Activated T-helper 2 cell treated with anti-CD3 and anti-CD28 coated beads, Interferon-gamma antibody, Interleukin-2, Interleukin-4, amounts not matched to agents 10 μg/mL and 5 μg/mL and 100 μg/mL, durations not matched to agents 14 hours and 24 hours and 36 hours (primary cell): ENCODE measurements around the gene SLC25A23. TPM values are rescaled to one million over a fixed set of nuclear protein-coding genes. Genes with fewer than 3 reads are reported as not detected.

Source experiments
- DNase-seq: peaks from one replicate; pipeline ENCODE4 v3.0.0; 2021; ENCODE audit warnings: low spot score
- H3K27ac Mint-ChIP-seq: one replicate; pipeline ENCODE4 v1.8.0; 2021; ENCODE audit warnings: mixed read lengths
- H3K27me3 Mint-ChIP-seq: one replicate; pipeline ENCODE4 v1.8.0; 2021; ENCODE audit warnings: low read depth, mixed read lengths
- H3K36me3 Mint-ChIP-seq: one replicate; pipeline ENCODE4 v1.8.0; 2021; ENCODE audit warnings: low read depth, mixed read lengths
- H3K4me1 Mint-ChIP-seq: one replicate; pipeline ENCODE4 v1.8.0; 2021; ENCODE audit warnings: low read depth, mixed read lengths
- H3K4me3 Mint-ChIP-seq: one replicate; pipeline ENCODE4 v1.8.0; 2021; ENCODE audit warnings: low read depth, mild to moderate bottlenecking, moderate library complexity, mixed read lengths
- H3K9me3 Mint-ChIP-seq: one replicate; pipeline ENCODE4 v1.8.0; 2021; ENCODE audit warnings: mixed read lengths
- intact Hi-C: fragments of 100-400 bp; cut with micrococcal nuclease; formaldehyde crosslinking; loops from one replicate; pipeline ENCODE4 v1.15.1; 2023
- total RNA-seq: library from RNA; stranded (reverse); gene quantifications from 2 replicates; pipeline ENCODE4 v1.2.3, GENCODE V29; 2022

SLC25A23 gene
- total RNA-seq, 1 donor from 2014 or later = 20.1 TPM

- no peak overlapping the region for H3K27ac Mint-ChIP-seq
- peak; percentile 54 for DNase-seq
- H3K4me1 Mint-ChIP-seq = peaks cover 11% of the 10 kb centered on the region
- intact Hi-C loops = no loop called here
- no peak overlapping the region for H3K4me3 Mint-ChIP-seq
- peaks cover 35% of the 10 kb centered on the region for H3K36me3 Mint-ChIP-seq
- no peaks in the 10 kb centered on the region for H3K27me3 Mint-ChIP-seq
- no peaks in the 10 kb centered on the region for H3K9me3 Mint-ChIP-seq
Measured at GRCh38 chr19:6476155-6476895, 16.7 kb upstream of the SLC25A23 start.

DNA sequence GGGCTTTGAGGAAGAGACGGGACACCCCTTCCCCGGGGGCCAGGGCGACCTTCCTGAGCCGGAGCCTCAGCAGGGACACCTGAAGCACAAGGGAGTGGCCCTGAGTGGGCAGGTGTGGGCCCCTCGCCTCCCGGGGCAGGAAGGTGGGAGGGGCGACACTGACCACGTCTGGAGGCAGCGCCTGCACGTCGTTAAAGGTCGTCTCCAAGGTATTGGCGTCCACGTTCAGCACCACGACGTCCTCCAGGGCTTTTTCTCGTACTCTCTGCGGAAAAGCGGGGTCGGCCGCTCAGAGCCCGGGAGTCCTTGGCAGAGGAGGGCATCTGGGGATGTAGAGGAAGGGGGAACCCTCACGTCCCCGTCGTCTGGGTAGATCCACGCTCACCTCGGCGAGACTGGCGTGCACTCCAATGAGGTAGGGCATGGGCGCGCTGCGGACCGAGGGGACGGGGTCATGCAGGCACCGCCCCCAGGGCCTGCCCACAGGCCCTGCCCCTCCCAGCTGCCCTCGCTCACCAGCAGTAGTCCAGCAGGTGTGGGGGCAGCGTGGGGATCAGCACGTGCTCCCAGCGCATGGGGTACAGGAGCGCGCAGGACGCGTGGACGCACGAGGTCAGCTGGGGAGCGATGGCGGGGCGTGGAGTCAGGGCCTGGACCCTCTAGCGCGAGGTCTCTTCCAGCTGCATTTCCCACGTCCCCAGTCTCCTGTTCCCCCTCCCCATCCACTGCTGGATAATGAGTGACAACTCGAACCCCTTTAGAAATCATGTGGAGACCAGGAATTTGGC lies 15.9 kb upstream of the SLC25A23 start:
- no peaks in the 10 kb centered on the region for H3K9me3 Mint-ChIP-seq
- H3K27ac Mint-ChIP-seq = no peak overlapping the region
- DNase-seq = no peak
- no peak overlapping the region for H3K4me3 Mint-ChIP-seq
- H3K27me3 Mint-ChIP-seq = no peaks in the 10 kb centered on the region
- intact Hi-C loops = no loop called here
- peaks cover 37% of the 10 kb centered on the region for H3K36me3 Mint-ChIP-seq
- peaks cover 6% of the 10 kb centered on the region for H3K4me1 Mint-ChIP-seq

DNA sequence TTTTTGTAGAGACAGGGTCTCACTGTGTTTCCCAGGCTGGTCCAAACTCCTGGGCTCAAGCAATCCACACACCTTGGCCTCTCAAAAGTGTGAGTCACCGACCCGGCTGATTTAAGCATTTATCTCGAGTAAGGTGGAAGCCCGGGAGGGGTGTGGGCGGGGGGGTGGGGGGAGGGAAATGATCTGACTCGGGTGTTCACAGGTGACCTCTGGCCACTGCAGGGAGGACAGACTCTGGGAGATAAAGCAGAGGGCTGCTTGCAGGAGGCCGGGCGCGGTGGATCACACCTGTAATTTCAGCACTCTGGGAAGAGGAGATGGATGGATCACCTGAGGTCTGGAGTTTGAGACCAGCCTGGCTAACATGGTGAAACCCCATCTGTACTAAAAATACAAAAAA lies 14.1 kb upstream of the SLC25A23 start:
- intact Hi-C loops = no loop called here
- Mint-ChIP-seq H3K27me3 (no peaks in the 10 kb centered on the region), H3K36me3 (peaks cover 43% of the 10 kb centered on the region), H3K4me1 (no peaks in the 10 kb centered on the region), H3K27ac (no peak overlapping the region), H3K4me3 (no peak overlapping the region), H3K9me3 (no peaks in the 10 kb centered on the region)
- DNase-seq = no peak

- H3K4me1 Mint-ChIP-seq = no peaks in the 10 kb centered on the region
- H3K4me3 Mint-ChIP-seq = no peak overlapping the region
- intact Hi-C loops = no loop called here
- H3K27me3 Mint-ChIP-seq = no peaks in the 10 kb centered on the region
- H3K36me3 Mint-ChIP-seq = peaks cover 49% of the 10 kb centered on the region
- no peaks in the 10 kb centered on the region for H3K9me3 Mint-ChIP-seq
- no peak for DNase-seq
- no peak overlapping the region for H3K27ac Mint-ChIP-seq
Measured at GRCh38 chr19:6472713-6473112, 13.1 kb upstream of the SLC25A23 start.

- intact Hi-C loops = no loop called here
- DNase-seq = no peak
- Mint-ChIP-seq H3K4me1 (no peaks in the 10 kb centered on the region), H3K36me3 (peaks cover 50% of the 10 kb centered on the region), H3K9me3 (no peaks in the 10 kb centered on the region), H3K4me3 (no peak overlapping the region), H3K27me3 (no peaks in the 10 kb centered on the region), H3K27ac (no peak overlapping the region)
Measured at GRCh38 chr19:6471076-6471475, 11.5 kb upstream of the SLC25A23 start.

DNA sequence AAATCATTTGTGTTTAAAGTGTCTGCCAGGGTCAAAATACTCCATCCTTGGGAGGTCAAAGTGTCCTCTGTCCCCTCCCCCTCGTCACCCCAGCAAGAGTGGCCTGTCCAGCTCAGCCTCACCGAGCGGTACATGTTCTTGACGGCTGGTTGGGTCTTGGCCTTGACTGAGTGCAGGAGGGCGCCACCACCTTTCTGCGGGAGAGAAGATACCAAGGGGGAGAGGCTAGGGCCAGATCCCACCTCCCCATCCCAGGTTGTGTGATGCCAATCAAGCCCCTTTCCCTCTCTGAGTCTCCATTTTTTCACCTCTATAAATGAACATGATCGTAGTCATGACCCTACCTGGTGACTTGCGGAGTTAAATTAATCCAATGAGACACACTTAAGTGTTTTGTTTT lies 10.6 kb upstream of the SLC25A23 start:
- H3K36me3 Mint-ChIP-seq = peaks cover 44% of the 10 kb centered on the region
- no peaks in the 10 kb centered on the region for H3K4me1 Mint-ChIP-seq
- DNase-seq = no peak
- no peak overlapping the region for H3K27ac Mint-ChIP-seq
- no peaks in the 10 kb centered on the region for H3K27me3 Mint-ChIP-seq
- no peaks in the 10 kb centered on the region for H3K9me3 Mint-ChIP-seq
- intact Hi-C loops = no loop called here
- H3K4me3 Mint-ChIP-seq = no peak overlapping the region

DNA sequence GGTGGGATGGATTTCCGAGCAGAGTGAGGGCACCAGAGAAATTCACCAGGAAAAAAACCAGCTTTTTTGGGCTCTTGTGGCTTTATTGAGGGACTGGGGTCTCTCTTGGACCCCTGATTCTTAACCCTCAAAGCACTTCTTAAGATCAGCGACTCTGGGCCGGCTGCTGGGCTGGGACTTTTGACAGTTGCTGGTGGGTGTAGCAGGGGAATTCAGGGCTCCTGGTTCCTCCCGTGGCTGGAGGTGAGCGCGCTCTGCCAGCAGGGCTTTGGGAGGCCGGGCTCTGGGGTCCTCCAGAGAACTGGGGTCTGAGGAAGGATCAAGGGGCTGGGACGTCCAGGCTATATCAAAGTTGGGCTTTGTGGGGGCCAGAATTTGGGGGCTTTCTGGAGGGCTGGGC lies 7.8 kb upstream of the SLC25A23 start:
- H3K9me3 Mint-ChIP-seq = no peaks in the 10 kb centered on the region
- intact Hi-C loops = no loop called here
- no peak for DNase-seq

GRCh38 chr19:6466526-6467248 lies 7.1 kb upstream of the SLC25A23 start:
- intact Hi-C loops = no loop called here
- peaks cover 2% of the 10 kb centered on the region for H3K4me1 Mint-ChIP-seq
- H3K9me3 Mint-ChIP-seq = no peaks in the 10 kb centered on the region
- DNase-seq = no peak
- no peak overlapping the region for H3K4me3 Mint-ChIP-seq
- no peak overlapping the region for H3K27ac Mint-ChIP-seq
- peaks cover 29% of the 10 kb centered on the region for H3K36me3 Mint-ChIP-seq
- H3K27me3 Mint-ChIP-seq = no peaks in the 10 kb centered on the region

More for the DNA sequence above, 7.8 kb upstream of the SLC25A23 start:
- Mint-ChIP-seq H3K4me1 (peaks cover 2% of the 10 kb centered on the region), H3K4me3 (no peak overlapping the region), H3K36me3 (peaks cover 34% of the 10 kb centered on the region), H3K27me3 (no peaks in the 10 kb centered on the region), H3K27ac (no peak overlapping the region)

- Mint-ChIP-seq H3K36me3 (peaks cover 23% of the 10 kb centered on the region), H3K27me3 (no peaks in the 10 kb centered on the region), H3K27ac (no peak overlapping the region), H3K4me1 (peaks cover 2% of the 10 kb centered on the region), H3K4me3 (no peak overlapping the region), H3K9me3 (no peaks in the 10 kb centered on the region)
- no peak for DNase-seq
- intact Hi-C loops = no loop called here
Measured at GRCh38 chr19:6465663-6466062, 6.1 kb upstream of the SLC25A23 start.

DNA sequence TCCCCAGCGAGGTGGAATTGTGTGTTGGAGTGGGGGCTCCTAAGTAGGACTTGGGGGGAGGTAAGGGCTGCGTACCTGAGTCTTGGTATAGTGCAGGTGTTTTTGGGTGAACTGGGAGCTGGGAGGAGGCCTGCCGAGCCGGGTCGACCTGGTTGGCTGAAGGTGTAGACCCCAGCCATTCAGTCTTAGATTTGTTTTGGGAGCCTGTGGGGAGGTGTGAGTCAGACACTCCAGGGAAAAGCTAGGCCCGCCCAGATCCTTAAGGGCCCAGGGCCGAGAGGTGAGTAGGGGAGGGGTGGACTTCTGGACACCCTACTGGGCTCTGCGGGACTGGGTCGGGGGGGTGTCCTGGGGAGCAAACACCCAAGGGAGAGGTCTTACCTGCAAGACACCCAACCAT lies 5.4 kb upstream of the SLC25A23 start:
- no peaks in the 10 kb centered on the region for H3K27me3 Mint-ChIP-seq

DNA sequence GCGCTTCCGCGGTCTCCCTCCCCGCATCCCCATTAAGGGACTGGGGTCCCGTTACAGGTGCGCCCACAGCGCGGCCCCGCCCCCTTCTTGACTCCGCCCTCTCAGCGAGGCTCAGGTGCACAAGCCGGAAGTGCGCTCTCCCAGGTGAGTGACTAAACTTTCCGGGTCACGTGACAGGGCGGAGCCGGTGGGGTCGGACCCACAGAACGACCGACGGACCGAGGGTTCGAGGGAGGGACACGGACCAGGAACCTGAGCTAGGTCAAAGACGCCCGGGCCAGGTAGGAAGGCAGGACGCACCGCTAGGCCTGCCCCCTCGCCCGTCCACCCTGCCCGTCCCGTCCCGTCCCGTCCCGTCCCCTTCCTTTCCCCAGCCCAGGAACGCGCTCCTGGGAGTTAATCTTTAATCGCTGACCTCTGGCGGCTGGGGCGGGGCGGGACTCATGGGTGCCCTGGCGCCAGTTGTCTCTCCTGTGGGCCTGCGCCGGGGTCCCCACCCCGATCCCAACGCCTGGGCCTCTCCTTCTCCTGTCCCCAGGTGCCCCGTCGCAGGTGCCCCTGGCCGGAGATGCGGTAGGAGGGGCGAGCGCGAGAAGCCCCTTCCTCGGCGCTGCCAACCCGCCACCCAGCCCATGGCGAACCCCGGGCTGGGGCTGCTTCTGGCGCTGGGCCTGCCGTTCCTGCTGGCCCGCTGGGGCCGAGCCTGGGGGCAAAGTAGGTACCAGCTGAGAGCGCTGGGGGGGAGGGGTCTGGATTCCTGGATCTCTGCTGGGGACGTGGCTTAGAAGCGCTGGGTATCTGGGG lies 4.7 kb upstream of the SLC25A23 start, which contains the start of gene CRB3:
TSS of gene CRB3 (plus strand) at position 202 of the 804 bp plus-strand sequence. CDS start at position 633, 431 bp downstream.
- Mint-ChIP-seq H3K36me3 (peaks cover 14% of the 10 kb centered on the region), H3K4me1 (peaks cover 2% of the 10 kb centered on the region), H3K27ac (no peak within 1 kb of the TSS), H3K4me3 (no peak within 1 kb of the TSS), H3K27me3 (no peaks in the 10 kb centered on the region), H3K9me3 (no peaks in the 10 kb centered on the region)
- DNase-seq = no peak
- intact Hi-C loops = no loop called here

More for the DNA sequence above, 5.4 kb upstream of the SLC25A23 start:
- intact Hi-C loops = no loop called here
- DNase-seq = no peak
- no peak overlapping the region for H3K27ac Mint-ChIP-seq
- H3K36me3 Mint-ChIP-seq = peaks cover 19% of the 10 kb centered on the region
- H3K4me1 Mint-ChIP-seq = peaks cover 2% of the 10 kb centered on the region
- no peaks in the 10 kb centered on the region for H3K9me3 Mint-ChIP-seq
- no peak overlapping the region for H3K4me3 Mint-ChIP-seq
